Muscle of leg (tissue), 11 donors: Measurements from ENCODE around the gene LILRB2. TPM values are rescaled to one million over a fixed set of nuclear protein-coding genes. Genes with fewer than 3 reads are reported as not detected.
"Not testable (repeated sequence)": the region's sequence is repeated elsewhere in the genome, so short reads cannot be mapped to it uniquely, and the experiment has no call there.

Experiments
- DNase-seq: peaks from one replicate; pipeline ENCODE4 v3.0.0; 2013
- H3K27ac ChIP-seq: one replicate; pipeline ENCODE4 v1.5.1; 2013; ENCODE audit warnings: mild to moderate bottlenecking, low read length, control low read depth
- H3K27me3 ChIP-seq: one replicate; pipeline ENCODE4 v1.6.1; 2013; ENCODE audit warnings: low read length; ENCODE audit not compliant: control insufficient read depth, insufficient read depth
- H3K36me3 ChIP-seq: one replicate; pipeline ENCODE4 v1.6.1; 2013; ENCODE audit warnings: low read length; ENCODE audit not compliant: control insufficient read depth, insufficient read depth
- H3K4me1 ChIP-seq: one replicate; pipeline ENCODE4 v1.6.1; 2013; ENCODE audit warnings: low read length; ENCODE audit not compliant: control insufficient read depth, insufficient read depth
- H3K4me3 ChIP-seq: one replicate; pipeline ENCODE4 v1.5.1; 2013; ENCODE audit warnings: low read length, control low read depth
- H3K9me3 ChIP-seq: replicated peaks from 2 replicates; pipeline ENCODE4 v1.6.1; 2013; ENCODE audit warnings: low read depth, low read length; ENCODE audit not compliant: control insufficient read depth
- WGBS: methylation state at CpG from one replicate; pipeline ENCODE4 v1.1.5; 2013; ENCODE audit warnings: missing lambda C conversion rate; ENCODE audit not compliant: insufficient coverage; 5-methylcytosine and 5-hydroxymethylcytosine counted together
- polyA plus RNA-seq, 8 donors: library from polyadenylated mRNA; unstranded; fragments of 120-200 nt; gene quantifications; one replicate each; pipeline versions ENCODE4 v1.2.1 to v1.2.3, GENCODE V29; 2013; ENCODE audit warnings: inconsistent platforms in 1 of 8, low replicate concordance in 1 of 8; ENCODE audit not compliant: insufficient read length in 8 of 8, insufficient read depth in 1 of 8
- total RNA-seq: library from RNA; stranded (reverse); fragments of 120-200 nt; gene quantifications from one replicate; pipeline ENCODE4 v1.2.4, GENCODE V29; 2013

The LILRB2 gene
- total and polyA plus RNA-seq, 9 donors, result 0.53 to 2.9 (median 2.1) TPM

DNA sequence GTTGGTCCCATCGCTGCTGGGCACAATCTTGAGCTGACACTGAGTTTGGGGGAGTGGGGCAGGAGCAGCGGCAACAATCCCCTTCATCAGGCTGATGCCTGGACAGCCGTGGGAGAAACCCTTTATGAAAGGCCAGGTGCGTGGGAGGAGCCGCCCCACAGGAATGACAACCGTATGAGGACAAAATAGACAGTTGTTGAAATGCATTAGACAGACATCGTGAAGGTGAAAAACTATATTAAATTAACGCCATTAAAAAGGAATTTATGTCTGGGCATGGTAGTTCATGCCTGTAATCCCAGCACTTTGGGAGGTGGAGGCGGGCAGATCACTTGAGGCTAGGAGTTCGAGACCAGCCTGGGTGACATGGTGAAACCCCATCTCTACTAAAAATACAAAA lies 56.3 kb downstream of the LILRB2 start:
- DNase-seq, H3K27me3 ChIP-seq, H3K4me1 ChIP-seq, H3K27ac ChIP-seq, H3K9me3 ChIP-seq, H3K4me3 ChIP-seq, H3K36me3 ChIP-seq: not testable (repeated sequence)
- WGBS, result 69% methylated on average over 6 of the region's 10 CpGs

DNA sequence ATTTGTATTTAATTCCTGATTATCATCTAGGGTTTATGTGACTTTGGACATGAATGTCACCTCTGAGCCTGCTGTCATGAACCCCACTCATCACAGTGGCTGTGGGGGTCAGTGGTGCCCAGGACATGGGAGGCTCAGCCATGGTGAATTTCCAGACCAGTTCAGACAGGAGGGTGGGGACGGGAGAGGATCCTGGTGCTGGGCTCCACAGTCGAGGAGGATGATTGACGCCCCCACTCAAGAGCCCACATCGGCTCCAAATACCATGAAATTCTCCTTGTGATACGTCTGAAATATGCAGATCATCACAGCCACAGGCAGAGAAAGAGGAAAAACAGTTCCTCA lies 57.0 kb downstream of the LILRB2 start:
- H3K36me3 ChIP-seq, H3K4me3 ChIP-seq, H3K27me3 ChIP-seq, H3K9me3 ChIP-seq, H3K27ac ChIP-seq, H3K4me1 ChIP-seq, DNase-seq: not testable (repeated sequence)
- WGBS, result 17% methylated on average over 1 of the region's 5 CpGs

Other genes with a start within 250 kb of the LILRB2 start
- gene VSTM1, start 217.2 kb downstream of the LILRB2 start, total RNA-seq, result not detected
- gene VSTM1, start 217.2 kb downstream of the LILRB2 start, polyA plus RNA-seq, result under 1 TPM in 6 of 8 donors, not detected in 2; 0.19 to 0.53 (median 0.25) TPM
- gene TARM1, start 199.7 kb downstream of the LILRB2 start, total RNA-seq, result not detected
- gene TARM1, start 199.7 kb downstream of the LILRB2 start, polyA plus RNA-seq, result under 1 TPM in 3 of 8 donors, not detected in 5; 0.14 to 0.27 (median 0.27) TPM
- gene OSCAR, start 180.3 kb downstream of the LILRB2 start, total RNA-seq, result 0.09 TPM
- under 1 TPM; 0.31 to 0.74 (median 0.47) TPM for gene OSCAR, start 180.3 kb downstream of the LILRB2 start, polyA plus RNA-seq
- gene NDUFA3, start 178.3 kb downstream of the LILRB2 start, total RNA-seq, result 167 TPM
- gene NDUFA3, start 178.3 kb downstream of the LILRB2 start, polyA plus RNA-seq, result 100 to 1,000 TPM in 6 of 8 donors, 10 to 100 TPM in 2; 89.3 to 124 (median 105) TPM
- gene TFPT, start 165.5 kb downstream of the LILRB2 start, total RNA-seq, result 16.6 TPM
- 10 to 100 TPM; 15.1 to 18.4 (median 17.1) TPM for gene TFPT, start 165.5 kb downstream of the LILRB2 start, polyA plus RNA-seq
- 38.7 TPM for gene PRPF31, start 165.4 kb downstream of the LILRB2 start, total RNA-seq
- 10 to 100 TPM; 43.2 to 55.5 (median 52.8) TPM for gene PRPF31, start 165.4 kb downstream of the LILRB2 start, polyA plus RNA-seq
- 8.3 TPM for gene CNOT3, start 143.3 kb downstream of the LILRB2 start, total RNA-seq
- 10 to 100 TPM; 26.9 to 51.1 (median 37.5) TPM for gene CNOT3, start 143.3 kb downstream of the LILRB2 start, polyA plus RNA-seq
- 9.0 TPM for gene LENG1, start 121.4 kb downstream of the LILRB2 start, total RNA-seq
- 10 to 100 TPM in 2 of 8 donors, 1 to 10 TPM in 6; 9.1 to 11.1 (median 9.7) TPM for gene LENG1, start 121.4 kb downstream of the LILRB2 start, polyA plus RNA-seq
- gene TMC4, start 108.0 kb downstream of the LILRB2 start, total RNA-seq, result 1.5 TPM
- 1 to 10 TPM; 1.9 to 8.0 (median 4.1) TPM for gene TMC4, start 108.0 kb downstream of the LILRB2 start, polyA plus RNA-seq
- 11.1 TPM for gene MBOAT7, start 91.5 kb downstream of the LILRB2 start, total RNA-seq
- gene MBOAT7, start 91.5 kb downstream of the LILRB2 start, polyA plus RNA-seq, result 10 to 100 TPM; 20.1 to 38.3 (median 28.5) TPM
- 25.8 TPM for gene TSEN34, start 89.8 kb downstream of the LILRB2 start, total RNA-seq
- 10 to 100 TPM; 28.0 to 42.8 (median 36.3) TPM for gene TSEN34, start 89.8 kb downstream of the LILRB2 start, polyA plus RNA-seq
- gene RPS9, start 80.3 kb downstream of the LILRB2 start, total RNA-seq, result 2,526 TPM
- gene RPS9, start 80.3 kb downstream of the LILRB2 start, polyA plus RNA-seq, result 1,000 to 10,000 TPM; 2,473 to 2,976 (median 2,757) TPM
- gene LILRB3, start 58.1 kb downstream of the LILRB2 start, total RNA-seq, result 1.4 TPM
- gene LILRB3, start 58.1 kb downstream of the LILRB2 start, polyA plus RNA-seq, result 1 to 10 TPM; 1.6 to 4.2 (median 2.9) TPM
- gene LILRA6, start 38.3 kb downstream of the LILRB2 start, total RNA-seq, result 0.71 TPM
- 1 to 10 TPM; 1.0 to 2.6 (median 1.8) TPM for gene LILRA6, start 38.3 kb downstream of the LILRB2 start, polyA plus RNA-seq
- 5.5 TPM for gene LILRB5, start 23.8 kb downstream of the LILRB2 start, total RNA-seq
- 10 to 100 TPM in 2 of 8 donors, 1 to 10 TPM in 6; 6.1 to 11.8 (median 8.2) TPM for gene LILRB5, start 23.8 kb downstream of the LILRB2 start, polyA plus RNA-seq
- gene LILRA5, start 32.1 kb upstream of the LILRB2 start, total RNA-seq, result 0.22 TPM
- 1 to 10 TPM in 2 of 8 donors, under 1 TPM in 6; 0.17 to 1.5 (median 0.61) TPM for gene LILRA5, start 32.1 kb upstream of the LILRB2 start, polyA plus RNA-seq
- not detected for gene LILRA4, start 58.1 kb upstream of the LILRB2 start, total RNA-seq
- gene LILRA4, start 58.1 kb upstream of the LILRB2 start, polyA plus RNA-seq, result under 1 TPM in 1 of 8 donors, not detected in 7; 0.48 TPM
- gene LAIR1, start 83.8 kb upstream of the LILRB2 start, total RNA-seq, result 5.3 TPM
- 10 to 100 TPM in 1 of 8 donors, 1 to 10 TPM in 7; 6.8 to 11.8 (median 7.4) TPM for gene LAIR1, start 83.8 kb upstream of the LILRB2 start, polyA plus RNA-seq
- gene TTYH1, start 134.4 kb upstream of the LILRB2 start, total RNA-seq, result 3.6 TPM
- 10 to 100 TPM in 1 of 8 donors, 1 to 10 TPM in 7; 2.7 to 13.1 (median 5.1) TPM for gene TTYH1, start 134.4 kb upstream of the LILRB2 start, polyA plus RNA-seq
- gene LENG8, start 168.1 kb upstream of the LILRB2 start, total RNA-seq, result 28.7 TPM
- 100 to 1,000 TPM in 6 of 8 donors, 10 to 100 TPM in 2; 47.6 to 155 (median 105) TPM for gene LENG8, start 168.1 kb upstream of the LILRB2 start, polyA plus RNA-seq
- 2.7 TPM for gene LENG9, start 182.7 kb upstream of the LILRB2 start, total RNA-seq
- 1 to 10 TPM; 1.5 to 4.1 (median 2.5) TPM for gene LENG9, start 182.7 kb upstream of the LILRB2 start, polyA plus RNA-seq
- 39.4 TPM for gene CDC42EP5, start 192.2 kb upstream of the LILRB2 start, total RNA-seq
- 10 to 100 TPM; 33.4 to 65.7 (median 46.5) TPM for gene CDC42EP5, start 192.2 kb upstream of the LILRB2 start, polyA plus RNA-seq
- not detected for gene LAIR2, start 221.7 kb upstream of the LILRB2 start, total RNA-seq
- gene LAIR2, start 221.7 kb upstream of the LILRB2 start, polyA plus RNA-seq, result under 1 TPM in 2 of 8 donors, not detected in 6; 0.29 to 0.41 TPM